A549 (cell line): ENCODE data around the gene AP2A2. TPM values are rescaled to one million over a fixed set of nuclear protein-coding genes. Genes with fewer than 3 reads are reported as not detected.
A peak's percentile ranks its signal among the peaks of the same experiment; 100 is the strongest.

Experiments used
- ATAC-seq, 2 experiments: fragments of 200-7000 bp in 1 of 2; fragments of >200 bp in 1 of 2; cut with Nextera tagmentation in 1 of 2; cut with Tn5 transposase in 1 of 2; 3 replicates each; pipeline versions ENCODE4 v1.8.0 to v1.9.1; 2018 to 2020; ENCODE audit warnings: mild to moderate bottlenecking in 1 of 2, moderate library complexity in 1 of 2
- CTCF ChIA-PET: fragments of 300-600 bp; sonication (Branson Sonifier 250); formaldehyde crosslinking; extraction: SDS; loops from one replicate; lab custom pipeline; 2021; ENCODE audit warnings: antibody characterized with exemption, inconsistent platforms; lab: Yijun Ruan, JAX
- POLR2A ChIA-PET: fragments of 350-600 bp; formaldehyde crosslinking; extraction: SDS; loops from one replicate; lab custom pipeline; 2021; ENCODE audit warnings: antibody characterized with exemption, inconsistent platforms; lab: Yijun Ruan, JAX
- DNase-seq, 2 experiments: peaks; one replicate each; pipeline versions ENCODE4 v3.0.0 to v3.0.0-alpha.2; 2011 to 2016; ENCODE audit warnings: low read depth in 1 of 2, low spot score in 1 of 2
- FAIRE-seq: peaks from 2 replicates; lab custom pipeline; 2011; peaks lifted over from hg19 to GRCh38; lab: Jason Lieb, UNC
- H3K27ac ChIP-seq, 2 experiments: fragments of >200 bp; sonication (Bioruptor Twin); formaldehyde crosslinking; 3 replicates each; pipeline ENCODE4 v1.5.1; 2016 to 2017
- H3K4me1 ChIP-seq: fragments of >200 bp; sonication (Bioruptor Twin); formaldehyde crosslinking; 3 replicates; pipeline ENCODE4 v1.6.1; 2016
- H3K4me2 ChIP-seq: fragments of >200 bp; sonication (Bioruptor Twin); formaldehyde crosslinking; 3 replicates; pipeline ENCODE4 v1.6.1; 2016
- H3K4me3 ChIP-seq: fragments of >200 bp; sonication (Bioruptor Twin); formaldehyde crosslinking; 3 replicates; pipeline ENCODE4 v1.5.1; 2016
- H3K9me3 ChIP-seq: fragments of >200 bp; sonication (Bioruptor Twin); formaldehyde crosslinking; 3 replicates; pipeline ENCODE4 v1.6.1; 2016
- CTCF ChIP-seq: fragments of >200 bp; sonication (Bioruptor Twin); formaldehyde crosslinking; IDR thresholded peaks from 3 replicates; pipeline ENCODE4 v1.5.1; 2016
- EHF ChIP-seq: fragments of 250-450 bp; sonication (Bioruptor Pico); IDR thresholded peaks from 2 replicates; pipeline ENCODE4 v1.5.0; 2020; ENCODE audit warnings: mild to moderate bottlenecking
- FOSL2 ChIP-seq, 2 experiments: fragments of 450-650 bp in 1 of 2; fragments of >200 bp in 1 of 2; sonication (Bioruptor Twin) in 1 of 2; formaldehyde crosslinking; IDR thresholded peaks; 2 replicates each; pipeline versions ENCODE4 v1.5.0 to v1.6.1; 2016 to 2020; ENCODE audit warnings: mild to moderate bottlenecking in 1 of 2, moderate library complexity in 1 of 2
- HEYL ChIP-seq: fragments of 250-450 bp; sonication (Bioruptor Pico); IDR thresholded peaks from 2 replicates; pipeline ENCODE4 v1.8.0; 2021; ENCODE audit warnings: mild to moderate bottlenecking, moderate library complexity
- KDM5A ChIP-seq: fragments of 200-600 bp; sonication (generic); IDR thresholded peaks from 2 replicates; pipeline ENCODE4 v1.6.1; 2016; ENCODE audit warnings: antibody characterized with exemption, mild to moderate bottlenecking
- MYC ChIP-seq: IDR thresholded peaks from 2 replicates; pipeline ENCODE4 v1.6.1; 2012; ENCODE audit warnings: mild to moderate bottlenecking, inconsistent platforms, low read length, improper control_type of control experiment, borderline replicate concordance
- PBX3 ChIP-seq: IDR thresholded peaks from 2 replicates; pipeline ENCODE4 v1.6.1; 2012
- RAD21 ChIP-seq, 2 experiments: fragments of >200 bp in 1 of 2; sonication (Bioruptor Twin) in 1 of 2; formaldehyde crosslinking in 1 of 2; IDR thresholded peaks in 1 of 2; conservative IDR thresholded peaks in 1 of 2; 2 replicates in 1 of 2; 3 replicates in 1 of 2; pipeline ENCODE4 v1.6.1; 2012 to 2018; ENCODE audit warnings: inconsistent platforms in 1 of 2
- REST ChIP-seq: fragments of 200-600 bp; sonication (generic); IDR thresholded peaks from 2 replicates; pipeline ENCODE4 v1.6.1; 2016; ENCODE audit warnings: antibody characterized with exemption, mild to moderate bottlenecking, moderate library complexity
- SMC3 ChIP-seq: fragments of >200 bp; sonication (Bioruptor Twin); formaldehyde crosslinking; IDR thresholded peaks from 3 replicates; pipeline ENCODE4 v1.6.1; 2018; ENCODE audit warnings: inconsistent platforms
- WGBS: methylation state at CpG from one replicate; pipeline ENCODE4 v1.1.6; 2017; ENCODE audit errors: missing lambda C conversion rate; 5-methylcytosine and 5-hydroxymethylcytosine counted together
- polyA plus RNA-seq, 4 experiments: library from polyadenylated mRNA; depleted of rRNA in 3 of 4; stranded (reverse); fragments of >200 nt; fragmentation: RNase III in 1 of 4; extraction: RNeasy Plus Mini Kit Qiagen cat#74134 plus additional on column Dnase treatment in 1 of 4; gene quantifications; 2 replicates in 3 of 4; 3 replicates in 1 of 4; pipeline ENCODE4 v1.2.3, GENCODE V29; 2011 to 2017
- TF ChIP-seq, protein P1 (sequence below): IDR thresholded peaks from 2 replicates; pipeline ENCODE4 v1.6.1; 2012

The AP2A2 gene
- polyA plus RNA-seq, 2 of the 4 experiments (the other 2 are of a cell fraction): 39.4 to 60.4 TPM

DNA sequence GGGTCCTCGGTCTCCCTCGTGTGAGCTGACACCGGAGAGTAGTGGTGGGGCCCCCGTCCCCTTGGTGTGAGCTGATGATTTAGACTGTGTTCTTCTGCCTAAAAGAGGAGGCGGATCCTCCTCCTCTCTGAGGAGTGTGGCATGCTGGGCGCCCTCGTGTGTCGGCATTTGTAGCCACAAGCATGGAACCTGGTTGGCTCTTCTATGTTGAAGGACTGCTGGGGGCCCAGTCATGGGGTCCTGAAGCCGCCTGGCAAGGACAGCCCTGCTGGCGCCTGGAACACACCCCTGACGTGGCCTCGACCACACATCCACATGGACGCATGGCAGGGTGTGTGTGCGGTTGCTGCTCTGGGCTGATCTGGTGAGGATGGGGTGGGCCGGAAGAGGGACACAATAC is 50.2 kb downstream of the AP2A2 start:
- FAIRE-seq: no peak

More for the DNA sequence above, 50.2 kb downstream of the AP2A2 start:
- CTCF ChIA-PET: interaction anchor here (0.7 to 1.6 kb wide), 12 partner anchors 8 to 116 kb away, joined by 3 to 5 read pairs (median 3); partner anchors contain the start of gene MUC2
- 67% methylated on average over 14 of the region's 15 CpGs for WGBS
- H3K27ac ChIP-seq: no peak overlapping the region
- POLR2A ChIA-PET: no interaction called here
- H3K4me1 ChIP-seq: 0 out of 3 replicates have a peak, but pooled peaks cover 4% of the 10 kb centered on the region
- ATAC-seq: peak; percentile 73 to 88
- TF ChIP-seq RAD21 (conservative IDR thresholded peaks at IDR 0.05 in 1 of 2, IDR thresholded peaks at IDR 0.05 in 1 of 2) (peak; percentile 44 to 57), EHF (no peak), CTCF (peak; percentile 52), KDM5A (no peak), MYC (no peak), FOSL2 (IDR thresholded peaks at IDR 0.05) (no peak), FOSL2 (CRISPR knock-in tag; IDR thresholded peaks at IDR 0.05) (no peak), SMC3 (peak; percentile 65), REST (no peak), HEYL (CRISPR knock-in tag) (no peak), PBX3 (no peak)
- TF ChIP-seq, protein P1, sequence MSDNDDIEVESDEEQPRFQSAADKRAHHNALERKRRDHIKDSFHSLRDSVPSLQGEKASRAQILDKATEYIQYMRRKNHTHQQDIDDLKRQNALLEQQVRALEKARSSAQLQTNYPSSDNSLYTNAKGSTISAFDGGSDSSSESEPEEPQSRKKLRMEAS: peak; percentile 29; the same call in 1 of the 2 replicates
- TF ChIP-seq, all 56 proteins: peak for 4
- Histone ChIP-seq H3K4me2 (no peak overlapping the region), H3K4me3 (no peak overlapping the region), H3K9me3 (no peaks in the 10 kb centered on the region)
- peak; percentile 57 to 78 for DNase-seq
